BE2C (cell line): ENCODE data around the gene NUMA1.

Experiments used
- DNase-seq: peaks from one replicate; pipeline ENCODE4 v3.0.0-alpha.2; 2020
- H3K27me3 ChIP-seq: fragments of 250-450 bp; sonication (Bioruptor Pico); 2 replicates; pipeline ENCODE4 v1.5.1; 2020; ENCODE audit warnings: mild to moderate bottlenecking
- H3K36me3 ChIP-seq: fragments of 250-450 bp; sonication (Bioruptor Pico); 2 replicates; pipeline ENCODE4 v1.5.1; 2020; ENCODE audit warnings: mild to moderate bottlenecking
- H3K4me1 ChIP-seq: fragments of 250-450 bp; sonication (Bioruptor Pico); 2 replicates; pipeline ENCODE4 v1.5.1; 2020
- H3K4me3 ChIP-seq: 2 replicates; pipeline ENCODE4 v1.5.1; 2011; ENCODE audit warnings: low read depth, low read length
- H3K9me3 ChIP-seq: fragments of 250-450 bp; sonication (Bioruptor Pico); 2 replicates; pipeline ENCODE4 v1.5.1; 2020
- TF ChIP-seq, protein P1 (sequence below): IDR thresholded peaks from 2 replicates; pipeline ENCODE4 v1.5.1; 2012; ENCODE audit warnings: mild to moderate bottlenecking, low read depth, low read length

NUMA1 gene

GRCh38 chr11:71963468-71963867 lies 116.9 kb downstream of the NUMA1 start:
- Histone ChIP-seq H3K4me3 (no peak overlapping the region), H3K27me3 (no peaks in the 10 kb centered on the region), H3K9me3 (no peaks in the 10 kb centered on the region), H3K36me3 (peaks cover 17% of the 10 kb centered on the region), H3K4me1 (no peaks in the 10 kb centered on the region)
- no peak for DNase-seq
- TF ChIP-seq, protein P1, sequence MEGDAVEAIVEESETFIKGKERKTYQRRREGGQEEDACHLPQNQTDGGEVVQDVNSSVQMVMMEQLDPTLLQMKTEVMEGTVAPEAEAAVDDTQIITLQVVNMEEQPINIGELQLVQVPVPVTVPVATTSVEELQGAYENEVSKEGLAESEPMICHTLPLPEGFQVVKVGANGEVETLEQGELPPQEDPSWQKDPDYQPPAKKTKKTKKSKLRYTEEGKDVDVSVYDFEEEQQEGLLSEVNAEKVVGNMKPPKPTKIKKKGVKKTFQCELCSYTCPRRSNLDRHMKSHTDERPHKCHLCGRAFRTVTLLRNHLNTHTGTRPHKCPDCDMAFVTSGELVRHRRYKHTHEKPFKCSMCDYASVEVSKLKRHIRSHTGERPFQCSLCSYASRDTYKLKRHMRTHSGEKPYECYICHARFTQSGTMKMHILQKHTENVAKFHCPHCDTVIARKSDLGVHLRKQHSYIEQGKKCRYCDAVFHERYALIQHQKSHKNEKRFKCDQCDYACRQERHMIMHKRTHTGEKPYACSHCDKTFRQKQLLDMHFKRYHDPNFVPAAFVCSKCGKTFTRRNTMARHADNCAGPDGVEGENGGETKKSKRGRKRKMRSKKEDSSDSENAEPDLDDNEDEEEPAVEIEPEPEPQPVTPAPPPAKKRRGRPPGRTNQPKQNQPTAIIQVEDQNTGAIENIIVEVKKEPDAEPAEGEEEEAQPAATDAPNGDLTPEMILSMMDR = no peak

- H3K4me3 ChIP-seq = no peak overlapping the region
- H3K9me3 ChIP-seq = no peaks in the 10 kb centered on the region
- peaks cover 17% of the 10 kb centered on the region for H3K36me3 ChIP-seq
- no peaks in the 10 kb centered on the region for H3K4me1 ChIP-seq
- TF ChIP-seq, protein P1 = no peak
- DNase-seq = no peak
- no peaks in the 10 kb centered on the region for H3K27me3 ChIP-seq
These were observed 117.8 kb downstream of the NUMA1 start for GRCh38 chr11:71962428-71963038.

GRCh38 chr11:71955898-71956456 lies 124.4 kb downstream of the NUMA1 start:
- Histone ChIP-seq H3K27me3 (no peaks in the 10 kb centered on the region), H3K9me3 (no peaks in the 10 kb centered on the region), H3K4me1 (no peaks in the 10 kb centered on the region), H3K4me3 (no peak overlapping the region), H3K36me3 (peaks cover 5% of the 10 kb centered on the region)
- TF ChIP-seq, protein P1 = no peak
- no peak for DNase-seq
